ENCODE measurements around the gene HLCS.

Gene HLCS

DNA sequence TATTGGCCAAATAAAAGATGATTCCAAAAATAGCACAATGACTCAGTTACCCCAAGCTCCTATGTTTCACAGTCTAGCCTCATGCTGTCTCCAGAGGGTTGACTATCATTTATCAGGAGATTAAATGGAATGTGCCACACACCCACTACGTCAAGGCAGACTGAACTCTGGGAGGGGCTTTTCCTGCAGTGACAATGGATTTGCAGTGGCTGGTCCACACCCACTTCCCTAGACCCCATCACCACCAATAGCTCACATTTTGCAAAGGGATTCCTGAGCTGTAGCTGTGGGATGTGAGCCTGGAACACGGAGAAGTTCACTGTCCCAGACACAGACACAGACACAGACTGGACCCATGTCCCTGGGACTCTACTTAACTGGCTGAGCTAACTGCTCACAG, 77.1 kb downstream of the HLCS start:
- no peak for TF ChIP-seq CTCF (IDR thresholded peaks at IDR 0.05; ENCODE audit: low read depth, low read length, missing control alignments)
- H3K4me3 ChIP-seq (replicated peaks; ENCODE audit: low read depth, low read length), result no peak overlapping the region
- DNase-seq (ENCODE audit: extremely low read depth, low read depth), result no peak

GRCh38 chr21:36888466-36888865, 78.0 kb downstream of the HLCS start:
- no peak for DNase-seq (ENCODE audit: extremely low read depth, low read depth)
- no peak overlapping the region for H3K4me3 ChIP-seq (replicated peaks; ENCODE audit: low read depth, low read length)
- no peak for TF ChIP-seq CTCF (IDR thresholded peaks at IDR 0.05; ENCODE audit: low read depth, low read length, missing control alignments)

GRCh38 chr21:36887963-36888362, 78.5 kb downstream of the HLCS start:
- H3K4me3 ChIP-seq (replicated peaks; ENCODE audit: low read depth, low read length), result no peak overlapping the region
- DNase-seq (ENCODE audit: extremely low read depth, low read depth), result no peak
- no peak for TF ChIP-seq CTCF (IDR thresholded peaks at IDR 0.05; ENCODE audit: low read depth, low read length, missing control alignments)

DNA sequence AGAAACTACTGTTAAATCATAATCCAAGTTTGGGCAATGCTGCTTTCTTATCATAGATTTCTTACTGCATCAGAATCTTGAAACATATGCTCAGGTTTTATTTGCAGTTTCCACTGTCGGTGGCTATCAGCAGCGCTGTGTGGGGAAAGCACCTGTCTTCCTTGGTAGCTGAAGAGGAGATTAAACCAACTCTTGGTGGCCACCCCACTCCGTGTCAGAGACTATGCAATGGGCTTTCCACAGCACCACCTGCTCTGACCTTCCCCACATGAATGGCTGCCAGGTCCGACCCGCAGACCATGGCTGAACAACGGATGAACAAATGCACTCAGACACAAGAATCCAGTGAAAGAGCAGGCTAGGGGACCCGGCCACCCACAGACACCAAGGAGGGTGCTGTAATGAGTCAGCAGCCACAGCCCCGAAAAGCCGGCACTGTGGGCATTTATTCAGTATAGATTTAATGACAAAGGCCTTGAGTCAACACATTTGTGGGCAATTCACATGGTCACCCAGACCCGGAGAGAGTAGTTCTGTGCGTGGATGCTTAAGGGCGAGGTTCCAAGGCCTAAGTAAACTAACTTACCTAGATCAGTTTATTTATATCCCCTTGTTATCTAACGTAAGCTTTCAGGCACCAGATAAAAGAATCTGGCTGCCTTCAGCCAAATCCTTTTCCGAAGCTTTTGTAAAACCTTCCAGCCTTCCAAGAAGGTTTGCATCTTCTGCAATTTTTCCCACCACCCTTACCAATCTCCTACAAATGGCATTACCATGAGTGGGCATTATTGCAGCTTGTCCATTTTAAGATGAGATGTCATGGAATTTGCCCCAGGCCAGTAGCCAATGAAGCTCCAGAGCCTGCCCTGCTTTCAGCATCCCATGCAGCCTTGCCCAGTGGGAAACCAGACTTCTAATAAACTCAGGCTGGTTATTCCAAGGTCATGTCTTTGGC, 82.7 kb downstream of the HLCS start:
- no peak for DNase-seq (ENCODE audit: extremely low read depth, low read depth)
- no peak for TF ChIP-seq CTCF (IDR thresholded peaks at IDR 0.05; ENCODE audit: low read depth, low read length, missing control alignments)
- H3K4me3 ChIP-seq (replicated peaks; ENCODE audit: low read depth, low read length), result no peak overlapping the region

DNA sequence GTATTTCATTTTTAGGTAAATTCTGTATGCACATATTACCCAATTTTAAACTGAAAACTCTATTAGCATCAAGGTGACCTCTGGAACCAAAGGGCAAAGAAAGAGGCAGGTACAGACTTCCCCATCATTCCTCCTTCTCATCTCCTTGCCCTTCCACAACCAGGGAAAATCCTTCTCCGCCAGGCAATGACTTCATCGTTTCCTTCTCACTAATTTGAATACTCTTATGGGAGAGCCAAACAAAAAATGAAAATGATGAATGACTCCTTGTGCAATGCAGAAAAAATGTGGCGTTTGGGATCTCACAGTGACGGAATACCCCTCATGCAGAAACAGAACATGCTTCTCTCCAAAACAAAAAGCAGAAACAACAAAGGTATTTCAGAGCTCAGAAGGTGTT, 83.7 kb downstream of the HLCS start:
- TF ChIP-seq CTCF (IDR thresholded peaks at IDR 0.05; ENCODE audit: low read depth, low read length, missing control alignments), result no peak
- no peak overlapping the region for H3K4me3 ChIP-seq (replicated peaks; ENCODE audit: low read depth, low read length)
- no peak for DNase-seq (ENCODE audit: extremely low read depth, low read depth)

GRCh38 chr21:36881228-36881627, 85.2 kb downstream of the HLCS start:
- DNase-seq (ENCODE audit: extremely low read depth, low read depth), result no peak
- no peak for TF ChIP-seq CTCF (IDR thresholded peaks at IDR 0.05; ENCODE audit: low read depth, low read length, missing control alignments)
- H3K4me3 ChIP-seq (replicated peaks; ENCODE audit: low read depth, low read length), result no peak overlapping the region
